ACC112 (cell line): ENCODE data around the gene IL21.
A peak's percentile ranks its signal among the peaks of the same experiment; 100 is the strongest.

ENCODE experiments used
- H2AFZ ChIP-seq: fragments of 200-600 bp; sonication (generic); one replicate; pipeline ENCODE4 v1.6.0; 2017; ENCODE audit warnings: antibody characterized with exemption, low read length; ENCODE audit not compliant: unreplicated experiment
- H3K27ac ChIP-seq: fragments of 200-600 bp; sonication (generic); 2 replicates; pipeline ENCODE4 v1.5.1; 2014; ENCODE audit warnings: low read depth, mild to moderate bottlenecking, antibody characterized with exemption, low read length, moderate library complexity
- H3K27me3 ChIP-seq: fragments of 200-600 bp; sonication (generic); 2 replicates; pipeline ENCODE4 v1.6.1; 2014; ENCODE audit warnings: mild to moderate bottlenecking, antibody characterized with exemption, low read length, moderate library complexity, mixed read lengths; ENCODE audit not compliant: insufficient read depth
- H3K36me3 ChIP-seq: fragments of 200-600 bp; sonication (generic); 2 replicates; pipeline ENCODE4 v1.6.1; 2016; ENCODE audit warnings: mild to moderate bottlenecking, antibody characterized with exemption, low read length, moderate library complexity, mixed read lengths; ENCODE audit not compliant: insufficient read depth
- H3K4me1 ChIP-seq: fragments of 200-600 bp; sonication (generic); one replicate; pipeline ENCODE4 v1.6.1; 2016; ENCODE audit warnings: low read length, mixed read lengths; ENCODE audit not compliant: insufficient read depth, unreplicated experiment, control insufficient read depth
- H3K4me3 ChIP-seq: fragments of 200-600 bp; sonication (generic); 2 replicates; pipeline ENCODE4 v1.5.1; 2014; ENCODE audit warnings: mild to moderate bottlenecking, low read depth, low read length
- H3K79me2 ChIP-seq: fragments of 200-600 bp; sonication (generic); one replicate; pipeline ENCODE4 v1.6.0; 2016; ENCODE audit warnings: low read length; ENCODE audit not compliant: control insufficient read depth, unreplicated experiment, insufficient read depth

Gene IL21

DNA sequence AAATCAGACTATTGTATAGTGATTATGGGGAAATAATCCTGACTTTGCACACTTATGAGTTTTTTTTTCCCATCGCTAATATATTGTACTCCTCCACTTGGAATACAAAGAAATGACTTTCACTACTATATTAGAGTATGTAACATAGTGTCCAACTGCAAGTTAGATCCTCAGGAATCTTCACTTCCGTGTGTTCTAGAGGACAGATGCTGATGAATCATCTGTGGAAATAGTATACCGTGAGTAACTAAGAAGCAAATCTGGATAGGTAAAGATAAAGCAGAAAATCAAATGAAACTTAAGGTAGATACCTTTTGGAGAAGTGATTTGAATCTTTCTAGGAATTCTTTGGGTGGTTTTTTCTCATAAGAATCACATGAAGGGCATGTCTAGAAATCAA, 8.3 kb downstream of the IL21 start:
- H3K4me1 ChIP-seq = no peaks in the 10 kb centered on the region
- no peak overlapping the region for H2AFZ ChIP-seq
- no peak overlapping the region for H3K4me3 ChIP-seq
- no peaks in the 10 kb centered on the region for H3K36me3 ChIP-seq
- H3K27ac ChIP-seq = no peak overlapping the region
- no peaks in the 10 kb centered on the region for H3K79me2 ChIP-seq
- no peaks in the 10 kb centered on the region for H3K27me3 ChIP-seq

DNA sequence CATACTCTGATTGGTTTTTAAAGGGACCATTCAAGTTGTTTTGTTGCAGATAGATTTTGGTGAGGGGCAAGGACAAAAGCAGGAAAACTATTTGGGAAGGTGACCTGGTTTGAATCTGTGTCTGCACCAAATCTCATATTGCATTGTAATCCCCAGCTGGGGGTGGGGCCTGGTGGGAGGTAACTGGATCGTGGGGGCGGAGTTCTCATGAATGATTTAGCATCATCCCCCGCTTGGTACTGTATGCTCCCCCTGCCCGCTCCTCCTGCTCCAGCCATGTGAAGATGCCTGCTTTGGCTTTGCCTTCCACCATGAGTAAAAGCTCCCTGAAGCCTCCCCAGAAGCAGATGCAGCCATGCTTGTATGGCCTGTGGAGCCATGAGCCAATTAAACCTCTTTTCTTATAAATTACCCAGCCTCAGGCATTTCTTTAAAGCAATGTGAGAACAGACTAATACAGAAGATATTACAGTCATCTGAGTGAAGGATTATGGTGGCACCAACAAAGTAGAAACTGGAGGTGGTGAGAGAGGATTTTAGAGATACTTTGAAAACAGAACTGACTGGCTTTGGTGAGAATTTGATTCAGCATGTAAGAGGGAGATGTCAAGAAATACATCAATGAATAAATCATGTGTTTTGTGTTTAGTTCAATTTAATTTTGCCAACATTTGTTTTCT, 14.4 kb downstream of the IL21 start:
- Histone ChIP-seq H3K27me3 (no peaks in the 10 kb centered on the region), H3K36me3 (no peaks in the 10 kb centered on the region), H3K4me3 (no peak overlapping the region), H3K4me1 (peaks cover 4% of the 10 kb centered on the region), H3K27ac (no peak overlapping the region), H3K79me2 (no peaks in the 10 kb centered on the region), H2AFZ (no peak overlapping the region)

DNA sequence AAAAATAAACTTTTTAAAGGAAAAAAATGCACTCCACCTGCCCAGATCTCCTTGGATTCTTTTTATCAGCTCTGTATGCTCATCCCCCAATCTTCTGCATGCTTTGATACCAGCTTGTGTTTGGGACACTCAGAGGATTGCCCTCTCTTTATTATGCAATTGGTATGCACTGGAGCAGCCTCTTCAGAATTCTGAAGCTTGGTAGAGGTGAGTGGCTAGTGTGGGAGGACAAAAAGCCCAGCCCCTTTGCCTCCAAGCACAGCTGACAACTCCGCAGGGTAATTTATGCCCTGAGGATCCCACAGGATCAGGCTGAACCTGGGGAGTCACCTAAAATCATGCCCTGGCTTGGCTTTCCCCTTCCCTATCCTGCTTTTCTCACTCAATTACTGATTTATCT, 16.7 kb downstream of the IL21 start:
- H3K79me2 ChIP-seq = no peaks in the 10 kb centered on the region
- H3K27me3 ChIP-seq = no peaks in the 10 kb centered on the region
- H3K4me1 ChIP-seq = peaks cover 4% of the 10 kb centered on the region
- H3K36me3 ChIP-seq = no peaks in the 10 kb centered on the region
- no peak overlapping the region for H2AFZ ChIP-seq
- no peak overlapping the region for H3K27ac ChIP-seq
- no peak overlapping the region for H3K4me3 ChIP-seq

DNA sequence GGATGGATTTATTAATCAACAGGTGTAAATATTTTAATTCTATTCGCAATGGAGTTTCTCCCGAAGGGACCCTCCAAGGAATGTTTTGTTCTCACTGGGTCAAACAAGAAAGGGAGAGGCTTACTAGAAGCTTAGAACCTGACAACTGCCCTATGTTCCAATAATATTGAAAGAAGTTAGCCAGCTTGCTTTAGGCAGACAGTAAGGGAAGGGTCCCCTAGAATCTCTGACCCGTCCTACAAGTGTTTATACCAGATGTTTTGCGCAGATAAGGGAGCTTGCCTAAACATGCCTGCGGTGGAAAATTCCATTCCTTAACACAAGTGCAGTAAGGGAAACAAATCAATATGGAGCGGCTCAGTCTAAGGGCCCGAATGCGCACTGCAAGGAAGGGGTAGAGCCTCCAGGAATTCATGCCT, 17.7 kb downstream of the IL21 start:
- H3K79me2 ChIP-seq = no peaks in the 10 kb centered on the region
- no peaks in the 10 kb centered on the region for H3K36me3 ChIP-seq
- peaks cover 4% of the 10 kb centered on the region for H3K4me1 ChIP-seq
- no peak overlapping the region for H2AFZ ChIP-seq
- H3K27me3 ChIP-seq = no peaks in the 10 kb centered on the region
- H3K27ac ChIP-seq = no peak overlapping the region
- H3K4me3 ChIP-seq = no peak overlapping the region

DNA sequence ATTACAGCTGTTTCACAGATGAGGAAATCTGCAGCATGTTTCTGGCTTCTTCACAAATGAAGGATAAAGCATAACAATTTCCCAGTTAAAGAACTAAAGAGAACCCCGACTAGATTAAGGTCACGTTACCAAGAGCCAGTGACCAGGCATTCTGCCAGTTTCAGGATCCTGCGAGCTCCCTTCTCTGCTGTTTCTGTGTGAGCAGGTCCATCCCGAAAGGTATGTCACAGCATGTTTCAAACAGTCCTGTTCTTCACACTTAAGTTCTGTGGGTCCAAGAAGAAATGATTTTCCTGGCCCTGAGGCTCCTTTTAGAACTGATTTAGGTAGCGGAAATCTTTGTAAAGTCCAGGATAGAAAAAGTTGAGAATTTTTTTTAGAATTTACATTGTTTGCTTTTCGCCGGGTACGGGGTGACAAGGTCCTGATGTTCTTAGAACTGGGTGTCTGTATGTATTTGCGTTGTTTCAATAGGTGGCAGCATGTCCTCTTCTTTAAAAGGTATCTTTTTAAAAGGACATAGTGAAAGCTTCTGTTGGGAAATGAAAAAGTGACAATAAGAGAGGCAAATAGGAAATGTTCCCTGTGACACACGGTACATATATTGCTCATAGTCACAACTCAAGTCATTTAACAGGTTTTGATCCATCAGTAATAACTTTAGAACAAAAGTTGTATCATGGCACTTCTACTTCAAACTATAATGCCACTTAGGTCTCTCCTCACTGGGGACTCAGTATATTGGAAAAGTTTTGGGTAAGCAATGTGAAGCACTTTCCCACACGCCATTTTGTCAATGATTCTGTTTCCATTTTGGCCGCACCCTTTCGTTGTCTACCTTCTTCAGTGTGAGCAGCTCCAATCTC, 18.4 kb downstream of the IL21 start:
- Histone ChIP-seq H3K4me3 (no peak overlapping the region), H3K27ac (no peak overlapping the region), H3K4me1 (peaks cover 4% of the 10 kb centered on the region), H3K27me3 (no peaks in the 10 kb centered on the region), H3K36me3 (no peaks in the 10 kb centered on the region), H3K79me2 (no peaks in the 10 kb centered on the region), H2AFZ (peak overlapping the region; percentile 68)

DNA sequence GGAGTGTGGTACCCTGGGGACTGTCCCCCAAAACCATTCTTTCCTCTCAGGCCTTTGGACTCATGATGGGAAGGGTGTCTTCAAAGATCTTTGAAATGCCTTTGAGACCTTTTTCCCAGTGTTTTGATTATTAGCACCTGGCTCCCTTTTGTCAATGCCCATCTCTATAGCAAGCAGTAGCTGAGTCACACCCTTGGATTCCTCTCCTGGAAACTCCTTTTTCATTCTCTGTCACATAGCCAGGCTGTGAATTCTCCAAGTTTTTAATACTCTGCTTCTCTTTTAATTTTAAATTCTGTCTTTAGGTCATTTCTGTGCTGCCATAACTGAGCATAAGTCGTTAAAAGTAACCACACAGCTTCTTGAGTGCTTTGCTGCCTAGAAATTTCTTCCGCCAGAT, 29.7 kb downstream of the IL21 start:
- Histone ChIP-seq H2AFZ (no peak overlapping the region), H3K79me2 (no peaks in the 10 kb centered on the region), H3K36me3 (no peaks in the 10 kb centered on the region), H3K4me3 (no peak overlapping the region), H3K4me1 (no peaks in the 10 kb centered on the region), H3K27me3 (no peaks in the 10 kb centered on the region), H3K27ac (no peak overlapping the region)

DNA sequence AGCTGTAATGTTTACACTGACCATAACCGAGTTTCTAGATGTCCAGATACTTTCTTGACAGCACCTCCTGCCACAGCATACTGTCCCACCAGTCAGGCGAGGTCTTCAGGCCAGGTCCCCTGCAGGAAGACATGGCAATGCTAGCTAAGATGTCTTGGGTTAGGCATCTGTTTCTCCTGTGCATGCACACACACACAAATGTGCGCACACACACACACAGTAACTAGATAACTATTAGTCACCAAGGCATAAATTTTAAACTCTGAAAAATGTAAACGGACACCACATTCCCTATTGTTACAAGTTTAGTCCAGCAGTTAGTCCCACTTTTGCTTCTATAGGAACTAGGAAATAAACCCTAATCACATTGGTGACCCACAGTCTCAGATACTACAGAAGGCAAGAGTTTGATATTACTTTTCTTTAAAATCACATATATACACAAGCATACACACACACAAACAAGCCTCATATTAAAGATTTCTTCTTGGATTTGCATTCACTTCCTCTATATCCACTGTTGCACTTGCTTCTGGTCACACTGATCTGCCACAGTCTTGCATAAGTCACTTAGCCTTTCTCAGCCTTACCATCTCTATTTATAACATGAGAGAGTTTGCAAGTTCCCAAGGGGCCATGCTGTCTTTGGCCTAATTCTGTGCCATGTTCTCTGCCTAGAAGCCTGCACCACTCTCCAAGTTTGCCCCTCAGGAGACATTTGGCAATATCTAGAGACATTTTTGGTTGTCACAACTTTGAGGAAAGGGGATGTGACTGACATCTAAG, 32.2 kb downstream of the IL21 start:
- Histone ChIP-seq H3K4me3 (no peak overlapping the region), H3K79me2 (no peaks in the 10 kb centered on the region), H3K36me3 (no peaks in the 10 kb centered on the region), H3K4me1 (peaks cover 15% of the 10 kb centered on the region), H2AFZ (no peak overlapping the region), H3K27me3 (no peaks in the 10 kb centered on the region), H3K27ac (no peak overlapping the region)

DNA sequence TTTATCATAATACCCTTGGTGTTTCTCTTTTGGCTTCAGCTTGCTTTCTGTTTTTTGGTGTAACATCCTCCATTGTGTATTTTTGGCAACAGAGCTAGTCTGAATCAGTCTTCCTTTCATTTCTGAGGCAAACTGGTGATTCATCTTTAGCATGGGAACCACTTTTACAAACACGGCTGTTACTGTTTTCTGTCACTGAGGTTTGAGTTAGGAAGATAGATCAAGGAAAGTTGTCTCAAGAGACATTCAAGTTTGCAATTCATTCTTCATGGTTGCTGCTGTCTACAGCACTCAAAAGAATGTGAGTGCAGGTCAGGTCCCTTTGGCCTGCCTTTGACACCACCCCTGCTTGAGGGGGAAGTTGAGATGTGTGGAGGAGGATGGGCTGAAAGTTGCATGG, 36.3 kb downstream of the IL21 start:
- H3K4me1 ChIP-seq = peaks cover 15% of the 10 kb centered on the region
- no peaks in the 10 kb centered on the region for H3K79me2 ChIP-seq
- no peaks in the 10 kb centered on the region for H3K36me3 ChIP-seq
- peak overlapping the region; percentile 19 for H2AFZ ChIP-seq
- no peaks in the 10 kb centered on the region for H3K27me3 ChIP-seq
- peak overlapping the region; percentile 79 for H3K27ac ChIP-seq
- H3K4me3 ChIP-seq = no peak overlapping the region

DNA sequence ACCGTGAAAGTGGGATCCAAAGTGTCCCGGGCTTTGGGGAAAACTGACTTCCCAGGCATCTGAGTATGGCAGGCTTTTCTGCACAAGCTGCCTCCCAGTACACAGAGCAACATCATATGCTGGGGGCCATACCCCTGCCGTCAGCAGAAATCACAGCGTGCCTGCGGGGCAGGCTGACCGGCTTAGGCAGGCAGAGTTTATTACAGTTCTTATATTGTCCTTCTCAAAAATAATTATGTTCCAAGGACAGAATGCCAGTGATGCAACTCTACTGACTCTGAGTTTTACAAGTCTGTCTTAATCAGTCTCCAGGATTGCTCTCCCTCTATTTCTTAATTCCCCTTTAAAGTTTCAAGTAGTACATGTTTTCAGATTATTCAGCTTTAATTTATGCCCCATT, 37.0 kb downstream of the IL21 start:
- H3K4me3 ChIP-seq = no peak overlapping the region
- no peaks in the 10 kb centered on the region for H3K79me2 ChIP-seq
- H3K36me3 ChIP-seq = no peaks in the 10 kb centered on the region
- no peak overlapping the region for H2AFZ ChIP-seq
- H3K4me1 ChIP-seq = peaks cover 15% of the 10 kb centered on the region
- no peaks in the 10 kb centered on the region for H3K27me3 ChIP-seq
- H3K27ac ChIP-seq = peak overlapping the region; percentile 79

DNA sequence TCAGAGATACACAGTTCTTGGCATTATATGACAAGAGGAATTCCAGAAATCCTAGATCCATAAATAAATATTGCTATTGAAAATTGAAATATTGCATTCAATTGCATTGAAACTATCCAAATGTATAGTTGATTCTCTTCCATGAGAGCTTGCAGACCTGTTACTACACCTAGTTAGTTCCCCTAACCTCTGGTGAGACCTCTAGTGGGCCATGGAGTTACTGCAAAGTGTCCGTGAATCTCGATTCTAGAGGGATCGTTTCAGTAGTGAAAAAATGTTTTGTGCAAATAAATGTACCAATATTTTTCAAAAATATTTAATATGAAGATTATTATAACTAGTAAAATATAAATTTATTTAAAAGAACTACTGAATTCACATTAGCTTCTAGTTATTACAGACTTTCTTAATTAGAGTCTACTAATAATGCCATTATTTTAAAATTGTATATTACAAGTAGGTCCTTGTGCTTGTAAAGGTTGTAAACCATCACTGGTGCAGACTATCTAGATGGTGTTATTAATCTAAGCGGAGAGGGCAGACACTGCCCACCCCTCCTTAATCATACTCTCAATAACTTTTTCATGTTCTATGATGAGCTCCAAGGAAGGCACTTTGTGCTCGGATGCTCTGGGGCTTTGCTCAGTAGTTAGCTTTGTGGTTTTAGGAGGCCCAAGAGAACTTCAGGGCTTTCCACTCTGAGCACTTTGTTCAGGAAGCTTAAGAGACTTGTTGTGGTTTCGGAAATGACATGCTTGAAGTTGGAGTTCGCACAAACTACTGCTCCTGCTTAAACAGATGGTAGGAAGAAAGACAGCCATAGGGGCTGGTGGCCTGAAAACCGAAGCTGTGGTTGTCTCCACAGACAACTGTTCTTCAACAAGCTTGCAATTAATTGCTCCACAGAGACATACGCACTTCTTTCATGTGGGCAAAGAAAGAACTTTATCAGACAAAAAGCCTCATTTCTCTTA, 42.8 kb downstream of the IL21 start:
- no peak overlapping the region for H3K4me3 ChIP-seq
- no peaks in the 10 kb centered on the region for H3K27me3 ChIP-seq
- H3K27ac ChIP-seq = no peak overlapping the region
- H3K4me1 ChIP-seq = no peaks in the 10 kb centered on the region
- no peak overlapping the region for H2AFZ ChIP-seq
- no peaks in the 10 kb centered on the region for H3K36me3 ChIP-seq
- H3K79me2 ChIP-seq = no peaks in the 10 kb centered on the region
